Activated CD4-positive, alpha-beta T cell treated with anti-CD3 and anti-CD28 coated beads, Interleukin-2, amount 50 U/mL, for 4 hours (primary cell): ENCODE data around the gene MMP17.

ENCODE experiments used
- DNase-seq, 2 experiments: peaks; one replicate each; pipeline ENCODE4 v3.0.0-alpha.2; 2020

MMP17 gene

DNA sequence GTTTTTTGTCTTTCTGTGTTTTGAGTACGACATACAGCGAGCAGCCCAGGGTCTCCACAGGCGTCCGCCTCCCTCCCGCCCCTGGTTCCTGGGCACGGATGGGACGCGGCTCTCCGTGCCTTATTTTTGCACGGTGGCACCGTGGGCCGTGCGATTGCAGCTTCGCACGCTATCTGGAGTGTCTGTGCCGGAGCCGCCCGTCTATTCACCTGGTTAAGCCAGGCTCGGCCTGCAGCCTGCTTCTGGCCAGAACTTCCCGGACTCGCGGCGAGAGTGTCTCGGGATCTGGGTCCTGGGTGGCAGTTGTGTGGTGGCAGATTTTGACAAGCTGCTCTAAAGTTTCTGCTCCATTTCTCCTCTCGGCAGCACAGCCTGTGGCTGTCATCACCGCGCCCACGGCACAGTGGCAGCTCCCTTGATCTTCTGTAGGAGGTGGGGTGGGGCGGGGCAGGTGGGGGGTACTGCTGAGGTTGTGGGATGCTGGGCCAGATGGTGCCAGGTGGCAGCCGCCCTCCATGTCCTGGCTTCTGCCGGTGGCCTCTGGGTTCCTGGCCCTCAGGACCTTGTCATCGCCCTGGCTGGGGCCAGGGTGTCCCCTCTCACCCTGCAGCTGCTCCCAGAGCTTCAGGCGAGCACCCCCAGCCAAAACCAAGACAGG is 2.9 kb downstream of the MMP17 start:
- peak; percentile 48 to 50 for DNase-seq

DNA sequence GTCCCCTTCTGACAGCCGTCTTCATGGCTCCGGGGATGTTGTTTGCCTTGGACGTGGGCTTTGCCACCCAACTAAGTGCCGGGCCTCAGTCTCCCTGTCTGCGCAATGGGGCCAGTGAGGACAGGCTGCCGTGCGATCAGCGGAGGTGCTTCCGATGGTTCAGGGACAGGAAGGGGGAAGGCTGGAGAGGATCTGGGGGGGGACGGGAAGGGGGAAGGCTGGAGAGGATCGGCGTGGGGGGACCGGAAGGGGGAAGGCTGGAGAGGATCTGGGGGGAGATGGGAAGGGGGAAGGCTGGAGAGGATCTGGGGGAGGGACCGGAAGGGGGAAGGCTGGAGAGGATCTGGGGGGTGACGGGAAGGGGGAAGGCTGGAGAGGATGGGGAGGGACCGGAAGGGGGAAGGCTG is 3.4 kb downstream of the MMP17 start:
- DNase-seq: no peak

DNA sequence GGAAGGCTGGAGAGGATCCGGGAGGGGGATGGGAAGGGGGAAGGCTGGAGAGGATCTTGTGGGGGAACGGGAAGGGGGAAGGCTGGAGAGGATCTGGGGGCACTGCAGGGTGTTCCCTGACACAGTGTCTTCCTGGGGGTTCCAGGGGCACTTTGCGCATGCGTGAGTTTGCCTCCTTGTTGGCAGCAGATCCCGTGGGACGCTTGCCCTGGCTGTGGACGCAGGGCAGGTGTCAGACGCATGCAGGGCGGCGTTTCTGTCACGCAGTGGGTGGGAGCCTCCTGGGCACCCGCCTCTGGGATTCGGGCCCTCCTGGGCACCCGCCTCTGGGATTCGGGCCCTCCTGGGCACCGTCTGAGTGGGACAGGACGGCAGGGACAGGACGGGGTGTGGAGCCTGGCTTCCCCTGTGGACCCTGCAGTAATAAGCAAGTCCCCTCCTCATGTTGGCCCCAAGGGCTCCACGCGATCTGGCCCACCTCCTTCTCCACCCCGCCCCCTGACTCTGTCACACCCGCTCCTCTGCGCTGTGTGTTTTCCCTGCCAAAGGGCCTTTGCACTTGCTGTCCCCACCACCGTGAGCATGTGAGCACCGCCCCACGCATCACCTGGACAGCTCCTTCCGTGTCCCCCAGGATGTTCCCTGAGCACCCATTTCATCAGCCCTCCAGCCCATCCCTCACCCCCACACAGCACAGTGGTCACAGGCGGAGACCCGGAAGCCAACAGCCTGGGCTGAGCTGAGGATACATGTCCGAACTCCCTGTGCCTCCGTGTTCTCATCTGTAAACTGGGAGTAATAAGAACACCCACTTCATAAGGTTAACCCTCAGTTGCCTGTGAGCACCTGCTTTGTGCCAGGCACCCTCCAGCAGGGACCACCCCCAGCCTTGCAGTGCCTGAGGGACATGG is 4.4 kb downstream of the MMP17 start:
- DNase-seq: no peak

DNA sequence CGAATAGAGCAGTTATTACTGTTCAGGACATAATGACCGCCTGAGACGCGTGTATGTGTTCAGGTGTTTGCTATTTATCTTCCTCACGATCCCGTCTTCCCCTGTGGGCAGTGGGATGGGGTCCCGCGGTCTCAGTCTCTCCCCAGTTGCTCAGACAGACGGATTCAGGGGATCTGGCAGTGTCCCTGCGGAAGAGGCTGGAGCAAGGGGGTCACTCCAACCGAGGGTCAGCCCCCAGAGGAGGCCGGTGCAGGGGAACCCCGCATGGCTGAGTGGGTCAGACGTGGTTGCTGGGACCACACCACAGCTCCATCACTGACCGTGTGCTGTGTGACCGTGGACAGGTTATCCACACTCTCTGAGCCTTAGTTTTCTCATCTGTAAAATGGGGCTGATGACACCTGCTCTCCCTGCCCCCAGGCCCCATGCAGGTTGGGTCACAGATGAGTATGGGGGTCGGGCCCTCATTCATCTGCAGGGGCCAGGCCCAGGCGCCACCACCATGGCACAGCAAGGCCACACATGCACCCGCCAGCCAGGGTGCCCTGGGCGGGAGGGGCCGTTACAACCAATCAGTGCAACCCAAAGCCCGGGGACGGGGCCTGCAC is 5.2 kb downstream of the MMP17 start:
- DNase-seq: no peak

DNA sequence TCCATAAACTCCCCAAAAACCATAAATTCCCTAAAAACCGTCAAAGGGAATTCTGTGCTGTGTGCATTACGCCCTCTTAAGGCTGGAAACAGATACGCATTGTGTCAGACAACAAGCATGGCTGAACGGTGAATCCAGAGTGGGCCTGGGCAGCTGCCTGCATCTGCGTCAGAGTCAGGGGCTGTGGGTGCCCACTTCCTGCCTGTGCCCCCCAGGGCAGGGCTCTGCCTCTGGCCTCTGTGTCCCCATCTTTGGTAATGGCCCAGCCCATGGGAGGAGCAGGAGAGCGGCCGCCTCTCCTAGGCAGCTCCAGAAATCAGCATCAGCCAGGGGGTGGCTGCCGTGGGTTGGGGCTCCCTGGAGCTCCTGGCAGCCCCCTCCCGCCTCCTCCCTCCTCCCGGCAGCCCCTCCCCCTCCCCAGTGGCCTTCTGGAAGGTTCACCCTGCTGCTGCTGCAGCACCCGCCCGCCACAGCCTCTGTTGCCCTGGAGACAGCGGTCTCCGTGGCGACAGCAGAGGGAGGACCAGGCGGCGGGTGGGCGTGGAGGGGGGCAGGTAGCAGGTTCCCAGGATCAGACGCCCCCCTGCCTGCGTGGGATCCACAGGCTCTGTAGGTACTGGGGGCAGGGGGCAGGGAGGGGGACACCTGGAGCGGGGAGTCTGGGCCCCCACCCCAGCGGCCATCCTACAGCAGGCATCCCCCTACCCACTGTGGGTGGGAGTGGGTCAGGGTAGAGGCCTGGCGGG is 5.9 kb downstream of the MMP17 start:
- no peak for DNase-seq

DNA sequence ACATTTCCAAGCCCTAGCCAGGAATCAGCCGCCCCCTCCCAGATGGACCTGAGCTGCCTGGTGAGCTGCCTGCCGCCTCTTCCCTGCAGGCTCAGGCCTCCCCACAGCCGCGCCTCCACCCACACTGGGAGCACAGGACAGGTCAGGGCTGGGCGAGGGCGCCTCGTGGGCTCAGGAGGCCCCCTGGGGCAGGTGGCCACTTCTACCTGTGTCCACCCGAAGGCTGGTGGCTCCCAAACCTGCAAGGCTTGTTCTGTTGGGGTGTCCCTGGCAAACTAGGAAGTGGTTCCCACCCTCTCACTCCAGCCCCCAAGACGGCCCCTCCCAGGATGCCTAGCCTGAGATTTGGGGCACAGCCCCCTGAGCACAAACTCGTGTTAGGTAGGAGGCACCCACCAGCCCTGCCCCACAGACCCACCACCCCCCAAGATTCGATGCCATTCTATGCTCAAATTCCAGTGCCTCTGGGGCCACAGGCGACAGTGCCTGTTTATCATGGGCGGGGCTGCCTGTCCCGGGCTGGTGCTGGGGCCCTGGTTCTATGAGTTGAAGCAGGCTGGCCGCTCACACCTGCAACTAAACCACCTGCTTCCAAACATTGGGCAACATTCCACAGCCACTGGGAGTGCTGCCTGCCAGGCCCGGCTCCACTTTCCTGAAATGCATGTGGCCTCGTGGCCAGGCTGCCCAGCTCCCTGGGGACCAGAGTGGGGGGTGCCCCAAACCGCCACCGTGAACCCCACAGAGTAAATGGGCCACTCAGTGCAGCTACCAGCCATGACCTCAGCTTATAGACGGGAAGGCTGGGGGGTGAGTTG is 6.8 kb downstream of the MMP17 start:
- DNase-seq: no peak

DNA sequence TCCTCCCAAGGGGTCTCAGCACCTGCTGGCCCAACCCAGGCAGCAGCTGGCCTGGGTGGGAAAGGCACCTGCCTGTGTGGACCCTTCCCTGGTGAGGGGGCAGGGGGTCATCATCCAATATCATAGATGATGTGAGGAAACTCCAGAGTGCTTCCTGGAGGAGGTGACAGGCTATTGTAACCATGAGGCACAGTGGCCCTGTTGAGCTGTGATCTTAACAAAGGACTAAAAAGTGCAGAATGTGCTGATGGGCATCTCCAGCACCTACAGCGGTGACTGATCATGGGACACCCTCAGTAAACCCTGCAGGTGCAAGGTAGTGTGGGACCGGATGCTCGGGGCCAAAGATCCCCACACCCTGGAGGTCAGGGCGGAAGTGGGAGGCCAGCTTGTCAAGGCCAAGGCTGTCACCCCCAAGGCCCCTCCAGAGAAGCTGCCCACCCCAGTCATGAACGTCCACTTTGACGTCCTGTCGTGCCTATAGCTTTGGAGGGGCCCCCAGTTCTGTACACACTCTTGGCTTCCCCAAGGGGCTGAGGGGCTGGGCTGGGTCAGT is 7.5 kb downstream of the MMP17 start:
- DNase-seq: no peak

DNA sequence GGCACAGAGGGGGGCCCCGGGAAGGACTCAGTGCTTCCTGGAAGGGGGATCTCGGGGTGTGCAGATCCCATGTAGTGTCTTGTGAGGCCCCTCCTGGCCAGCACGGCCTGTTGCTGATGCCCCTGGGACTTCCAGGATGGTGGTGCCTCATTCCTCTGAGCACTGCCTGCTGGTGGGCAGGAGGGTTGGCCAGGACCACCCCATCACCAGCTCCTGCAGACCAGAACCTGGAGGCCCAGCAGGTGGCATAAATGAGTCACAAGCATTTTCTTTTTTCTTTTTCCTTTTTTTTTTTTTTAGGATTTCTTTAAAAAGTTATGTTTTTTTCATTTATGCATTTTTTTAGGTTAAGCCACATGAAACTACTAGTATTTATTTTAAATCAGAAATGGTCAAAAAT is 8.0 kb downstream of the MMP17 start:
- no peak for DNase-seq

DNA sequence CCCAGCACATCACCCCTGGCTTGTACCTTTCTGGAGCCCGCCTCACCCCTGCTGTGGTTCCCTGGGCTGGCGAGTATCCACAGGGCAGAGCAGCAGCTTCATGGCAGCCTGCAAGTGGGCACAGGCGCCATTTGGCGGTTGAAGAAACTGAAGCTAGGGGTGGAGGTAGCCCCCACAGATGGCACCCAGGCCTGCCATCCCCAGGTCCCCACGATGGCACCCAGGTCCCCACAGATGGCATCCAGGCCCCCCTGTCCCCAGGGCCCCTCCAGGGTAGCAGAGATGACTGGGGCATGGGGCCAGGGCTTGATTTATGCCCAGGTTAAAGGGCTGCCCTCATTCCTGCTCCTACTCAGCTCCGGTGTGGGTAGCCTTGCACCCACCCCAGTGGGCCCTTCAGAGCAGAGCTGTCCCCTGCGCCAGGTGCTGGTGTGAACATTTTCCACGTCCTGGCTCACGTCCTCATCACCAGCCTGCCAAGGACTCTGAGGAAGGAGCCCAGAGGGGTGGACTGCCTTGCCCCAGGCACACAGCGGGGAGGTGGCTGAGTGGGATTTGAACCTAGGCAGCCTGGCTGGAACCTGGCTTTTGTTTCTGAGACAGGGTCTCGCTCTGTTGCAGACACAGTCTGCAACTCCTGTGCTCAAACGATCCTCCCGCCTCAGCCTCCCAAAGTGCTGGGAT is 8.7 kb downstream of the MMP17 start:
- no peak for DNase-seq

DNA sequence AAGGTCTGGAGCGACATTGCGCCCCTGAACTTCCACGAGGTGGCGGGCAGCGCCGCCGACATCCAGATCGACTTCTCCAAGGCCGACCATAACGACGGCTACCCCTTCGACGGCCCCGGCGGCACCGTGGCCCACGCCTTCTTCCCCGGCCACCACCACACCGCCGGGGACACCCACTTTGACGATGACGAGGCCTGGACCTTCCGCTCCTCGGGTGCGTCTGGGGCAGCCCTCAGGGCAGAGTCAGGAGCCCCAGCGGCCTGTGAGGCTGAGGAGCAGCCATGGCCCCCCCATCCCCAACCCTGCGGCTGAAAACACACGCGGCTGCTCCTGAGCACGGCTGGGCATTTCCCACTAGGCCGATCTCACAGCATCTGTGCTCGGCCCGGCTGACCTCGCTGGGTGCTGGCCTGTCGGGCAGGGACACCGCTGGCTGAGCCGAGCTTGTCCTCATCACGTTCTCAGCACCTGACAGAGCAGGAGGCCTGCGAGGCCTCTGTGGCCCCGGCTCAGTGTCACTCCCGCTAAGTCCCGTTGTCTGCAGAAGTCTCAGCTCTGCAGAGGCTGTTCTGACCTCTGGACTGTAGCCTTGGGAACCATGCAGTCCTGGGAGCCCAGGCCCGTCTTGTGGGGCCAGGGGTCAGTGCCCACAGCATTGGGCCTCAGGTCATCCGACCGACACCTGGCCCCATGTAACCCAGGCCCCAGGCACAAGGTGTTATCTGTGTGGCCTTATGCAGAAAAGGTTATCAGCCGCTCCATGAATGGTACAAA is 12.6 kb downstream of the MMP17 start:
- DNase-seq: no peak

DNA sequence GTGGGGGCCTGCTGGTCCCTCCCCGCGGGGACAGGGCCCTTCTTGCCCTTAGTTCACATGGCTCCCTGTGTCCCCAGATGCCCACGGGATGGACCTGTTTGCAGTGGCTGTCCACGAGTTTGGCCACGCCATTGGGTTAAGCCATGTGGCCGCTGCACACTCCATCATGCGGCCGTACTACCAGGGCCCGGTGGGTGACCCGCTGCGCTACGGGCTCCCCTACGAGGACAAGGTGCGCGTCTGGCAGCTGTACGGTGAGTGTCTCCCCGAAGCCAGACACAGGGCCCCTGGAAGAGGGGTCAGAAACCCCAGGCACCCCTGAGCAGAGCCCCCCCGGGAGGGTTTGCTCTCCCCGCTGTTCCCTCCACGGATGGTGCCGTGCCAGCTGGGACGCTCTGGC is 13.4 kb downstream of the MMP17 start:
- no peak for DNase-seq

DNA sequence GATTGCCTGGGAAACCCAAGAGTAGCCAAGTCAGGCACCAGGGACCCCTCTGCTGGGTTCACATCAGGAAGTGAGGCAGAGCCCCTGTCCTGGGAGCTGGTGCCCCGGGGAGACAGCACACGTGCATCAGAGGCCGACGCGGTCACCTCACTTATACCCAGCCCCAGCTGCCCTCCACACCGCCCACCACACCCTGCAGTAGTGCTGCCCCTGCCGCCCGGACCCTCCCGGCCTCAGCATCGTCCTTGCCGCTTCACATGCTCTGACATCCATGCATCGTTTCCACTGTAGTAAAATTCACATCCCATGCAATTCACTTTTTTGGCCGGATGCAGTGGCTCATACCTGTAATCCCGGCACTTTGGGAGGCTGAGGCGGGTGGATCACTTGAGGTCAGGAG is 14.0 kb downstream of the MMP17 start:
- no peak for DNase-seq

DNA sequence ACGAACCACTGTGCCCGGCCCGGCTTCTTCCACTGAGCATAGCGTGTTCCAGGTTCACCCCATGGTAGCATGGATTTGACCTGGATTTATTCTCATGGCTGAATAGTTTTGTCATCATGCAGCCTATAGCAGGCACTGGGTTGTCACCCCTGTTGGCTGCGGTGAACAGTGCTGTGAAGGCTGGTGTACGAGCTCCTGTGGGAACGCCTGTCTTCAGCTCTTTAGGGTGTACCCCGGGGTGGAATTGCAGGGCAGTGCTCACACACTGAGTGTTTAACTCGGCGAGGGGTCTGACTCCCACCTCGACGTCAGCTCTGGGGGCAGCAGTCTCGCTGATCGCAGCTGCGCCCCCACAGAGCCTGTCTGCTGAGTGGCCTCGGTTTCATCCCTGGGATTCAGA is 15.3 kb downstream of the MMP17 start:
- DNase-seq: no peak

DNA sequence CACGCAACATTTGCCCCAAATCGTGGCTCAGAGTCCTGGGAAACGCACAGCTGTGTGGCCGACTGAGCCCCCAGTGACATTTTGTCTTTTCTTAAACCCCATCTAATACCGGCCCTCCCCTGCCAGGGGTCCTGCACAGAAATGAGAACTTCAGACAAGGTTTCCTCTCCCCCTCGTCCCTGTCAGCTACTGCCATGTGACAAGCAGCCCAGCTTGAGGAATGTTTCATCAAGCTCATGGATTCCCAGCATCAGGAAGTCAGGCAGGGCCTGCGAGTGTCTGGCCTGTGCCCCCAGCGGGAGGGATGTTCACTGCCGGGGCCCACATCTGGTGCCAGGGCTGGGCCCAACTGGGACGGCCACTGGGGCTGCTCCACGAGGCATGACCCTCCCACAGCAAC is 15.9 kb downstream of the MMP17 start:
- no peak for DNase-seq

DNA sequence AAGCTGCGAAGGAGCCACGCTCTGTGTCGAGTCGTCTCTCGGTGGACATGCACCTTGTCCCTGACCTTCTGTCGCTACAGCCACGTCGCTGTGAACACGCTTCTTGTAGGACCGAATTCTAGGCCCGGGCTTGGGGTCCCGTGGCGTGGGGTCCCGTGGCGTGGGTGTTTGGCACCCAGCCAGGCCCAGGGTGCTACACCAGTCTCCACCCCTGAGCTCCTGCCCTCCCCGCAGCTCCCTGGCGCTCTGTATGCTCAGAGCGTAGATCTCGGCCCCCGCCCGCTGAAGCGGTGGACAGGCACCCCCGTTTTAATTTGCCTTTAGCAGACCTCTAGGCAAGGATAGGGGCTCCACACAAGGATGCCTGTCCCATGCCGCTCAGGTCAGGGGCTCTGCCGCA is 16.5 kb downstream of the MMP17 start:
- no peak for DNase-seq

DNA sequence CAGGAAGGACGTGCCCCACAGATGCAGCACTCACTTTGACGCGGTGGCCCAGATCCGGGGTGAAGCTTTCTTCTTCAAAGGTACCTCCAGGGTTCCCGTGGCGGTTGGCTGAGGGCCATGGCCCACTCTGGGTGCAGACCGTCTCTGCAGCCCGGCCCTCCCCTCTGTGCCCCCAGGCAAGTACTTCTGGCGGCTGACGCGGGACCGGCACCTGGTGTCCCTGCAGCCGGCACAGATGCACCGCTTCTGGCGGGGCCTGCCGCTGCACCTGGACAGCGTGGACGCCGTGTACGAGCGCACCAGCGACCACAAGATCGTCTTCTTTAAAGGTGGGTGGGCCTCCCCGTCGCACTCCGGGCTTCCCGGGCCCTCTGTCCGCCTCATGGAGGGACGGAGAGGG is 16.9 kb downstream of the MMP17 start:
- DNase-seq: no peak

DNA sequence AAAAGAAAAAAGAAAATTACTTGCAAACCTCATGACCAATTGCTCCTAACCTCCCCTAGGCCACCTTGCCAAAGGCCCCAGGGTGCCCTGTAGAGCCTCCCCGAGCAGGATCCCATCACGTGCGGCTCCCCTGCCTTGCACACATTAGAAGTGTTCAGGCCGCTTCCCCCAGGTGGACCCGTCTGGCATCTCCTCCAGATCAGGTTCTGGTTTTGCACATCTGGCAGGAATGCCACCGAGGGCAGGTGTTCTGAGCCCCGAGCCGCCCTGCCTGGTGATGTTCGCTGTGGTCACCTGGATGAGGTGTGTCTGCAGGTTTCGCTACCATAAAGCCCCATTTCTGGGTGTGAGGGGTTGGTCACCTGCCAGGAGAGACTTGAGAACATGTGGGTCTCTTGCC is 19.3 kb downstream of the MMP17 start:
- DNase-seq: no peak

DNA sequence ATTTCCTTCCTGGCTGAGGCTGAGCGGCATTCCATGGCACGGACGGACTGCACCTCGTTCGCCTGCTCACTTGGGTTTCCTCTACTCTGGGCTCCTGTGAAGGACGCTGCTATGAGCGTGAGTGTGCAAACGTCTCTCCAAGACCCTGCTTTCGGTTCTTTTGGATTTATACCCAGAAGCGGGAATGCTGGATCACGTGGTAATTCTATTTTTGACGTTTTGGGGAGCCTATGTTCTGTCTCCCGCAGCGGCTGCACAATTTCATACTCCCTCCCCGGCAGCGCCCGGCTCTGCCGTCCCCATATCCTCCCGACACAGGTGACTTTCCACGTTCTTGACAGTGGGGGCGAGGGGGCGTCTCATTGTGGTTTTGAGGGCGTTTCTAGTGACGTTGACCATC is 20.6 kb downstream of the MMP17 start:
- no peak for DNase-seq

DNA sequence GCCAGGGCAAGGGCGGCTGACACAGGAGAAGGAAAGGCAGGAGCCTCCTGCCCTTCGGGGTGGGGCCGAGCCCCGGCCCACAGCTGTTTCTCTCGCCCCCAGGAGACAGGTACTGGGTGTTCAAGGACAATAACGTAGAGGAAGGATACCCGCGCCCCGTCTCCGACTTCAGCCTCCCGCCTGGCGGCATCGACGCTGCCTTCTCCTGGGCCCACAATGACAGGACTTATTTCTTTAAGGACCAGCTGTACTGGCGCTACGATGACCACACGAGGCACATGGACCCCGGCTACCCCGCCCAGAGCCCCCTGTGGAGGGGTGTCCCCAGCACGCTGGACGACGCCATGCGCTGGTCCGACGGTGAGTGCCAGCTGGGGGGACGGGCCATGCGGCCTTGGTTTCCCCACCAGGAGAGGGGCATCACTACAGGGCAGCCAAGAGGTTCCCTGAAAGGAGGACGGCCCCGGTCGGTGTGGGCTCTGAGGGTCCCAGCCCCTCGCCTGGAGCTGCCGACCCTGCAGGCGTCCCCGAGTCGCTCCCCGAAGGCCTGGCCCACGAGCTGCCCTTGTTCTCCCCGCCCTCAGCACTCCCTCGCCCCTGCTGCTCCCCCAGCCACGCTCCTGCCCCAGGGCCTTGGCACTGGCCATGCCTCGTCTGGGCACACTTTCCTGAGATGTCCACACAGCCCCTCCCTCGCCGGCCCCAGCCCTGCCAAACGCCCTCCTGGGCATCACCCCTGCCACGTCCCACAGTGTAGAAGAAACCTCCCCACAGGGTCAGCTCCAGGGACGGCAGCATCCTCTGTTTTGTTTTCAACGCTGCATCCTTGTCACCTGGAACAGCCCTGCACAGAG is 21.7 kb downstream of the MMP17 start:
- DNase-seq: no peak
